ENCODE measurements around the gene CENPS. TPM values are rescaled to one million over a fixed set of nuclear protein-coding genes. Genes with fewer than 3 reads are reported as not detected.

Gene CENPS
- total and polyA plus RNA-seq, 9 of the 15 experiments (the other 6 are each of a cell fraction or from before 2014, with no cell fraction given), result 10.2 to 36.0 (median 26.0) TPM

DNA sequence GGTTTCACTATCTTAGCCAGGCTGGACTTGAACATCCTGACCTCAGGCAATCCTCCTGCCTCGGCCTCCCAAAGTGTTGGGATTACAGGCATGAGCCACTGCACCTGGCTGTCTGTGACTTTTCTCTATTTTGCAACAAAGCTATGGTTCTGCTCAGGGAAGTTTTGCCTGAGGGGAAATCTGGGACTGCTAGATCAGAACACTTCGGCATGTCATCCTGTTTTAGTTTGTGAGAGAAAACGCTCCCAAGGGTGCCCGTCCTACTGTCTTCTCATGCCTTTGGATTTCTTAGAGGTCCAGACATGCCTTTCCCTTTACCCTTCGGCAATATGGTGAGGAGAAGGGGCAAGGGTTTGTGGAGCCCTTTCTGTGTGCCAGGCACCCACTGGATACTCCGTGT, 14.0 kb downstream of the CENPS start (continued):
- TF ChIP-seq HMG20B (CRISPR knock-in tag; IDR thresholded peaks at IDR 0.05), result no peak

- TF ChIP-seq EHMT2 (IDR thresholded peaks at IDR 0.05), result no peak
- TF ChIP-seq ZNF121 (CRISPR knock-in tag; conservative IDR thresholded peaks at IDR 0.05), result peak; percentile 67
- no peak for TF ChIP-seq KLF13 (tag; IDR thresholded peaks at IDR 0.05; ENCODE audit: borderline replicate concordance, low read depth)
- Histone ChIP-seq H3K4me3 (no peak overlapping the region), H3K79me2 (ENCODE audit: control insufficient read depth, insufficient read depth, low read length) (no peaks in the 10 kb centered on the region), H3K9me1 (ENCODE audit: control insufficient read depth, insufficient read depth, low read length) (no peaks in the 10 kb centered on the region), H3K36me3 (ENCODE audit: control insufficient read depth, insufficient read depth, low read length) (peaks cover 3% of the 10 kb centered on the region; the same call in 1 of the 3 replicates), H3K4me1 (replicated peaks in 1 of 2; ENCODE audit: control insufficient read depth in 2 of 2, insufficient read depth in 2 of 2, low read length in 2 of 2) (peaks cover 0 to under 1% of the 10 kb centered on the region in 2 experiments; a peak in 1 of 5 replicates), H3K27me3 (ENCODE audit: control insufficient read depth in 2 of 2, insufficient read depth in 2 of 2, low read length in 2 of 2) (no peaks in the 10 kb centered on the region), H4K20me1 (replicated peaks; ENCODE audit: control insufficient read depth, insufficient read depth, low read length) (no peaks in the 10 kb centered on the region), H3K27ac (ENCODE audit: extremely low read depth, low read depth, low read length) (no peak overlapping the region), H3K4me2 (ENCODE audit: insufficient read depth, low read length) (no peak overlapping the region), H2AFZ (ENCODE audit: low read depth, low read length) (no peak overlapping the region), H3K9ac (ENCODE audit: insufficient read depth in 1 of 2, low read depth in 2 of 2, low read length in 2 of 2) (no peak overlapping the region), H3K9me3 (replicated peaks; ENCODE audit: control insufficient read depth, insufficient read depth, low read depth, low read length) (no peaks in the 10 kb centered on the region)
- ATAC-seq (no peak), FAIRE-seq (no peak), DNase-seq (ENCODE audit: extremely low read depth in 1 of 4, low spot score in 3 of 4) (no peak)
- intact Hi-C loops (cut with micrococcal nuclease), result no loop called here
- no TSS peak for BruUV-seq (replicated peaks)
- in situ Hi-C loops (cut with MboI), result no loop called here
- CTCF ChIA-PET (ENCODE audit: low intra/inter-chr PET ratio), result no interaction called here
- 72% methylated on average over 7 of the region's 7 CpGs for WGBS (ENCODE audit: insufficient coverage, low coverage, missing lambda C conversion rate)
- POLR2A ChIA-PET, result interaction anchor here (1.1 to 1.5 kb wide), 3 partner anchors 9 to 13 kb away, joined by 3 to 5 read pairs (median 3); no protein-coding TSS in a partner anchor
These were observed 14.7 kb downstream of the CENPS start for GRCh38 chr1:10444795-10445397.

Measured in K562 (cell line).